HG02870 (cell line): ENCODE measurements around the gene IL1RAPL2.

ENCODE experiments used
- ATAC-seq: cut with Tn5 transposase; IDR thresholded peaks from one replicate; pipeline ENCODE4 v1.9.1; 2021; ENCODE audit warnings: mild to moderate bottlenecking, moderate library complexity; ENCODE audit not compliant: unreplicated experiment

The IL1RAPL2 gene

GRCh38 chrX:105260291-105261043 lies 694.5 kb downstream of the IL1RAPL2 start:
- ATAC-seq, result no peak

DNA sequence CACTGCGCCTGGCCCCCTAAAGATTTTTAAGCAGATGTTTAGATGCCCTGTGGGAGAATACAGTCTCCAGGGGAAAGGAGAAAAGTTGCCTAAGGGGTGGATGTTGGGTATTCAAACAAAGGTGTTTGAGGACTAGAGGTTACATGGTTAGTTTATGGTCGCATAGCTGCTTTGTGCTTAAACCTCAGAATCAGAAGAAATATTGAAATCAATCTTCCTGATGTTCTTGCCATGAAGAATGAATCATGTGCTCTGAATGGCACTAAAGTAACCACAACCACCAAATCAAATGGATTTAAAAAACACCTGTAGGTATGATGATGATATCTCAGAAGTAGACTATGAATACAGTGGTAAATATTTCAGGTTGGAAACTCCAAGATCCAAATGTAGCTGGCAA lies 697.2 kb downstream of the IL1RAPL2 start:
- no peak for ATAC-seq

DNA sequence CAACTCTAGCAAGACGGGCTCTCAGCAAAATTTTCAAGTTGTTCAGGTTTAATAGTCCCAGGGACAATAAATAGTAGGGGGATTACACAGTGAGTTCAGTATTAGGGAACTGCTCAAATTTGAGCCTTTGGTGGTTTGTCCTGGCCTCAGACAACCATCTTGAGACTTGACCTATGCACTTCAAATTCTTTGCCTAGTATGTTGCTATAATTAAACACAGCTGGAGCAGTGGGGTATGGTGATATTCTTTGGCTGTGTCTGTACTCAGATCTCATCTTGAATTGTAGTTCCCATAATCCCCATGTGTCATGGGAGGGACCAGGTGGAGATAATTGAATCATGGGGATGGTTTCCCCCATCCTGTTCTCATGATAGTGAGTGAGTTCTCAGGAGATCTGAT lies 697.8 kb downstream of the IL1RAPL2 start:
- no peak for ATAC-seq

- no peak for ATAC-seq
Observed at GRCh38 chrX:105265093-105265492, 699.1 kb downstream of the IL1RAPL2 start.

GRCh38 chrX:105266456-105266855 lies 700.5 kb downstream of the IL1RAPL2 start:
- no peak for ATAC-seq

- ATAC-seq, result no peak
Observed at GRCh38 chrX:105267167-105267566, 701.2 kb downstream of the IL1RAPL2 start.

DNA sequence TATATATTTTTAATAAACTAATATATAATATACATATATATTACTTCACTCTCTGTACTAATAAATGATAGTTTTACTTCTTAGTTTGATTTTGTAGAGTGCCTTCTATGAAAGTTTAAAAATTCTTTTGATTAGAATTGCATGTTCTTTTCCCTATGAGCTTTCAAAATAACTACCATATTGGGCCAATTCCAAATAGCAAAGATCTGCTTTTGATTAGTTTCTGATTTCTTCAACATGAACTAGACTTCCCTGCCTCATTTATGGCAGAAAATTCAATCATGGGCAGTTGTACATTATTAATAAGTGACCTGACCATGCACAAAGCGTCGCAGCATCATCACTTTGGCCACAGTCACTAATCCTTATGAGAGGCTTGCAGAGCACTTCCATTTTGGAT lies 703.4 kb downstream of the IL1RAPL2 start:
- ATAC-seq, result no peak

- no peak for ATAC-seq
Observed at GRCh38 chrX:105273326-105273725, 707.3 kb downstream of the IL1RAPL2 start.

DNA sequence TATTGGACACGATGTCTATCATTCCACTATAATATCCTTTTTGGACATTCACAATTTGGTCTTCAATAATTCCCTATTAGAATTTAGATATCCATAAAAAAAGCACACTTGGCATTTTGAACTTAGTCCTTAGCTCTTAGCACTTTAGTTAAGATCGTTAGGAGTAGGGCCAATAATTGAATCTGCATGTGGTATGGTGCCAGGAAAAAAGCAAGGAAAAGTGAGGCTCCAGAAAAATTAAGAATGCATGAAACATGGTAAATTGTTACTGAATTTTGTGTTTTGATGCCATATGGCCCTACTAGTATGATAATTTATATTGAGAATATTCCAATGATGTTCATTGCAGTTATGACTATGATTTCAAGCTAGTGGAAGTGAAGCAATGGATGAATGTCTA lies 708.1 kb downstream of the IL1RAPL2 start:
- no peak for ATAC-seq

DNA sequence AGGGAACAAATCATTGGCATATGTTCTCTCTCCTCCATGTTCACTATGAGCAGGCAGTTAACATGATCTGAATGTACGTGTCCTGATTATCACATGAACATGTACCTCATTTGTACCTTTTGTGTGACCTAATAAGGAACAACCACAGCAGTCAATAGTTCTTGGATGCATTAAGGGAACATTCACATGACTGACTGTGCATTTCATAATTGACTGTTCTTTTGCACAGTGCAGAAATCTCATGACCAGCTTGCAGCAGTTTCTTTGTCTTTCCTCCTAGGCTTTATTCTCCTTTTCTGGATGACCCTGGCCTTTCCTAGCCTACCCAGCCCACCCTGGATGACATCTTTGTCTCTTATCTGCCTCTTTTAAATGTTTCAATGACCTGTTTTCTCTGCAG lies 711.1 kb downstream of the IL1RAPL2 start:
- ATAC-seq, result no peak

- no peak for ATAC-seq
Observed at GRCh38 chrX:105282077-105282476, 716.1 kb downstream of the IL1RAPL2 start.

GRCh38 chrX:105297041-105297440 lies 731.0 kb downstream of the IL1RAPL2 start:
- ATAC-seq, result no peak

DNA sequence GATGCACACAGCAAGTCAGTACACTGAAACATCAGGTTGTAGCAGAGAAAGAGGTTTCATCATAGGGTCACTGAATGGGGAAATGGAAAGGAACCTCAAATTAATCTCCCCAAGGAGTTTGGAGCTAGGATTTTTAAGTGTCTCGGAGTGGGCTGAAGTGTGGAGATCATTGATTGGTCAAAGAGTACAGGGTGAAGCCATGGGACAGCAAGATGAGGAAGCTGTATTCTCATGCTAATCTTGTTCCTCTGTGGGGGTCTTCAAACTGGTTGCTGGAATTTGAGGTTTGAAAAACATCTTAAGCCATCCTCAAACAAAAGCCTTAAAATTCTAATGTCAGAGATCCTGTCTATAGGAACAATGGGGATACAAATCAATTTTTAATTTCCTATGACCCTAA lies 733.3 kb downstream of the IL1RAPL2 start:
- no peak for ATAC-seq

- no peak for ATAC-seq
Observed at GRCh38 chrX:105302246-105302645, 736.2 kb downstream of the IL1RAPL2 start.

DNA sequence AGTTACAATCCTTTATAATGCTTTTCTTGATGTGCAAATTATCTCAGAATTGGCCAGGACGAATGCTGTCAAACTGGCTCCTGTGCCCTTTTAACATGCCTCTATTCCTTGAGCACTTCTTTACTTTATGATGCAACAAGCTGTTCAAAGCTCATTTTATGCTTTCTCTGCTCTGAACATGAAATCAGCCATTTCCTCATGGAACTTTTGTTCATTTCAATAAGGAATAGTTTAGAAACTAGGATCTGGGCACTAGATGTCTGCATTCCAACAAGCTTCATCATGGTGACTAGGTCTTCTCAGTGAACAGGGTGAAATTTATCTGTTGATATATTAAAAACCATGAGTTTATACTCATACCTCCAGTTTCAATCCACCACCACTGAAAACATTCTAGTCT lies 741.8 kb downstream of the IL1RAPL2 start:
- ATAC-seq, result no peak

GRCh38 chrX:105313596-105313995 lies 747.6 kb downstream of the IL1RAPL2 start:
- no peak for ATAC-seq

DNA sequence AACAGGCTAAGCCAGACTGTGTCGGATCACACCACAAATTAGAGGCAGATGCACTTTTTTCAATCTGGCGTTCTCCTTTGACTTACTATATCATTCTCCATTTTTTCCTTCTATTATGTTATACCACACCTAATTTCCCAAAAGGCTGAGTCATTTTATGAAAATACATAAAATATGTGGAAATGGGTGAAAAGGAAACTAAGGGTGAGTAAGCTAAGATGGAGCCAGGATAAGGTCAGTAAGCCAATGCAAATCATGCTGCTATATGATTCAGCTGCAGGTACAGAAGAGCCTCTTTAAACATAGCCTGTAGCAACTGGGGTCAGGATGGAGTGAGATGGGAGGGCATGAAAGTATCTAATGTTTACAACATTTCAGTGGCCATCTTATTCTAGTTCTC lies 748.5 kb downstream of the IL1RAPL2 start:
- no peak for ATAC-seq

- no peak for ATAC-seq
Observed at GRCh38 chrX:105315248-105315647, 749.2 kb downstream of the IL1RAPL2 start.

DNA sequence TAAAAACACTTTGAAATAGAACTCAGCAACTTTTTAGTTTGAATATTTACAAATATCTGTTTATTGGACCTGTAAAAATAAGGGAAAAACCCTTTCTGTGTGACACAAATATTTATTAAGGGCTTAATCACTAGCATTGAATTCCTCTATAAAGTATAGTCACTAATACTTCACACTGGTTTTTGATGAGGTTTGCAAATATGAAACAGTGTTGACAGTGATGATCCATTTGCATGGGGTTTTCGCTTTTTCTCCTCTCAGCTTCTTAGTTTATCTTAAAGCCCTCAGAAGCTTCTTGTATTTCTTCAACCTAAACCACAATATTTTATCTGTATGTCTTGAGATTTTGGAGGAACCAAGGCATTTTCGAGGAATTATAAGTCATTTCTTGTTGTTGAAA lies 751.1 kb downstream of the IL1RAPL2 start:
- ATAC-seq, result no peak

DNA sequence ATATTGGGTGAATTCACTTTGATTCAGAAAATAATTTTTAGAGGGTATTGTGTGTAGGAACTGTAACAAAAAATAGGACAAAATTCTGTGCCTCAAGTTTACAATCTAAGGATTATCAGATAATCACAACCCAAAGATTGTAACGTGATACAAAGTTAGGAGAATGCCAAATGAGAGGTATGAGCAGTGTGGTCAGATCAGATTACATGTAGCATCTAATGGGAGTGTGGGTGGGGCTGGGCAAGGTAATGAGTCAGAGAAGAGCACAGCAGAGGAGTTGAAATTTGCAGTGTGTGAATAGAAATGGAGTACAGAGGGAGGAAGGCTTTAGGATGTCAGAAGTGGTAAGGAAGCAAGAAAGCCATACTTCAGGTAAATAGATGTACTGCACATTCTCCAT lies 757.9 kb downstream of the IL1RAPL2 start:
- no peak for ATAC-seq

- no peak for ATAC-seq
Observed at GRCh38 chrX:105328773-105329172, 762.8 kb downstream of the IL1RAPL2 start.

- no peak for ATAC-seq
Observed at GRCh38 chrX:105331244-105331643, 765.2 kb downstream of the IL1RAPL2 start.

DNA sequence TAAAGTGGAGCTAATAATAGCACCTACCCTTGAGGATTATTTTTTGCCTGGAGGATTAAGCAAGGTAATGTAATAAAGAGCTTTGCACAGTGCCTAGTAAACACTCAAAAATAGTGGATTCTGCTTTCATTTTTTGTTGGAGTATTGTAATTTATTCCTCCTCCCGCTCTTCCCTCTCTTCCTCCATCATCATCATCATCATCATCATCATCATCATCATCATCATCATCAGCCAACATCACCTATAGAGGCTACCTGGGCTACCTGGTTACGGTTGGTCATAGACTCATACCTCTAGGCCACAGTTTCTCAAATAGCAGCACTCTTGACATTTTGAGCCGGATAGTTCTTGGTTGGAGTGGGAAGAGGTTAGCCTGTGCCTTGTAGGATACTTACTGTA lies 781.4 kb downstream of the IL1RAPL2 start:
- ATAC-seq, result no peak
